ENCODE measurements around the gene DUOX2. TPM values are rescaled to one million over a fixed set of nuclear protein-coding genes. Genes with fewer than 3 reads are reported as not detected.

The DUOX2 gene
- total and polyA plus RNA-seq, 2 of the 13 experiments (the other 11 are each of a cell fraction or from before 2014, with no cell fraction given): 0.08 TPM; not detected in 1

GRCh38 chr15:45163508-45163856 is 49.5 kb upstream of the DUOX2 start (continued):
- 0 out of 2 replicates have a peak, but pooled peaks have one; percentile 11 for TF ChIP-seq CBX5 (CRISPR knock-in tag; IDR thresholded peaks at IDR 0.05; ENCODE audit: borderline replicate concordance)
- TF ChIP-seq ZBTB8A (CRISPR knock-in tag; IDR thresholded peaks at IDR 0.05; ENCODE audit: borderline replicate concordance, low read depth): no peak
- no peak for TF ChIP-seq IRF1 (CRISPR knock-in tag; IDR thresholded peaks at IDR 0.05; ENCODE audit: low read depth)
- TF ChIP-seq SP4 (CRISPR knock-in tag; IDR thresholded peaks at IDR 0.05): peak; percentile 9; the same call in 1 of the 2 replicates
- no peak for TF ChIP-seq REPIN1 (CRISPR knock-in tag; IDR thresholded peaks at IDR 0.05; ENCODE audit: borderline replicate concordance, low read depth)
- TF ChIP-seq GMEB2 (CRISPR knock-in tag; IDR thresholded peaks at IDR 0.05; ENCODE audit: low read depth): no peak
- TF ChIP-seq GATA4 (IDR thresholded peaks at IDR 0.05; ENCODE audit: borderline replicate concordance, low read depth): no peak
- no peak for TF ChIP-seq NAIF1 (CRISPR knock-in tag; IDR thresholded peaks at IDR 0.05; ENCODE audit: borderline replicate concordance)
- TF ChIP-seq ZNF326 (CRISPR knock-in tag; IDR thresholded peaks at IDR 0.05; ENCODE audit: borderline replicate concordance): 0 out of 2 replicates have a peak, but pooled peaks have one; percentile 67
- TF ChIP-seq POLR2AphosphoS5 (IDR thresholded peaks at IDR 0.05; ENCODE audit: low read depth, low read length): no peak
- no peak for TF ChIP-seq SP140L (CRISPR knock-in tag; IDR thresholded peaks at IDR 0.05; ENCODE audit: borderline replicate concordance)
- TF ChIP-seq ZFP90 (CRISPR knock-in tag; IDR thresholded peaks at IDR 0.05; ENCODE audit: borderline replicate concordance): no peak
- no peak for TF ChIP-seq RNF2 (conservative IDR thresholded peaks at IDR 0.05; ENCODE audit: low read depth)
- TF ChIP-seq ZBTB7B (CRISPR knock-in tag; IDR thresholded peaks at IDR 0.05): no peak
- TF ChIP-seq ZNF597 (CRISPR knock-in tag; IDR thresholded peaks at IDR 0.05): no peak
- no peak for TF ChIP-seq ZNF773 (CRISPR knock-in tag; IDR thresholded peaks at IDR 0.05; ENCODE audit: borderline replicate concordance)
- TF ChIP-seq FOXK2 (IDR thresholded peaks at IDR 0.05): no peak
- TF ChIP-seq ZBTB39 (CRISPR knock-in tag; IDR thresholded peaks at IDR 0.05): no peak
